T-helper 1 cell (primary cell): ENCODE data around the gene SLC35G3.
"Not testable (repeated sequence)": the region's sequence is repeated elsewhere in the genome, so short reads cannot be mapped to it uniquely, and the experiment has no call there.

Experiments used
- DNase-seq, 5 donors: peaks; one replicate each; pipeline ENCODE4 v3.0.0-alpha.2; 2012 to 2020

The SLC35G3 gene

DNA sequence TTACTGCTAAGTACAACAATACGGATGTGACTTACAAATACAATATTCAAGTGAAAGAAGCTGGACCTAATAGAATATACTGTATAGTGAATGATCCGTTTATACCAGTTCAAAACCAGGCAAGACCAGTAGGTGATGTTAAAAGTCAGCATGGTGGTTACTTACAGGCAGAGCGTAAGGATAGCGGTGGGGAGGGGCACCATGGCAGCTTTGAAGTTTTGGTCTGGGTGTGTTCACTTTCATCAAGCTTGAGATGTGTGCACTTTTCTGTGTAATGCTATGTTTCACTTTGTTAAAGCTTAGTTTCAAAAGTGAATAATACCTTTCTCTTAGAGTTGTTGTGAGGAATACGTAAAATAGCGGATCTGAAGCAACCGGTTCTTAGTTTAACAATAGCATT lies 16.5 kb upstream of the SLC35G3 start:
- peak in 2 of 5 donors; percentile 16 to 72 for DNase-seq

DNA sequence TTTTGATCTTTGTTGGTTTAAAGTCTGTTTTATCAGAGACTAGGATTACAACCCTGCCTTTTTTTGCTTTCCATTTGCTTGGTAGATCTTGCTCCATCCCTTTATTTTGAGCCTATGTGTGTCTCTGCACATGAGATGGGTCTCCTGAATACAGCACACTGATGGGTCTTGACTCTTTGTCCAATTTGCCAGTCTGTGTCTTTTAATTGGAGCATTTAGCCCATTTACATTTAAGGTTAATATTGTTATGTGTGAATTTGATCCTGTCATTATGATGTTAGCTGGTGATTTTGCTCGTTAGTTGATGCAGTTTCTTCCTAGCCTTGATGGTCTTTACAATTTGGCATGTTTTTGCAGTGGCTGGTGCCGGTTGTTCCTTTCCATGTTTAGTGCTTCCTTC lies 8.4 kb upstream of the SLC35G3 start:
- DNase-seq, result not testable (repeated sequence)

DNA sequence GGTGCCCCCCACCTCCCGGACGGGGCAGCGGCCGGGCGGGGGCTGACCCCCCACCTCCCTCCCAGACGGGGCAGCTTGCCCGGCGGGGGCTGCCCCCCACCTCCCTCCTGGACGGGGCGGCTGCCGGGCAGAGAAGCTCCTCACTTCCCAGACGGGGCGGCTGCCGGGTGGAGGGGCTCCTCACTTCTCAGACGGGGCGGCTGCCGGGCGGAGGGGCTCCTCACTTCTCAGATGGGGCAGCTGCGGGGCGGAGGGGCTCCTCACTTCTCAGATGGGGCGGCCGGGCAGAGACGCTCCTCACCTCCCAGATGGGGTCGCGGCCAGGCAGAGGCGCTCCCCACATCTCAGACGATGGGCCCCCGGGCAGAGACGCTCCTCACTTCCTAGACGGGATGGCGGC lies 869 bp upstream of the SLC35G3 start:
- not testable (repeated sequence) for DNase-seq

DNA sequence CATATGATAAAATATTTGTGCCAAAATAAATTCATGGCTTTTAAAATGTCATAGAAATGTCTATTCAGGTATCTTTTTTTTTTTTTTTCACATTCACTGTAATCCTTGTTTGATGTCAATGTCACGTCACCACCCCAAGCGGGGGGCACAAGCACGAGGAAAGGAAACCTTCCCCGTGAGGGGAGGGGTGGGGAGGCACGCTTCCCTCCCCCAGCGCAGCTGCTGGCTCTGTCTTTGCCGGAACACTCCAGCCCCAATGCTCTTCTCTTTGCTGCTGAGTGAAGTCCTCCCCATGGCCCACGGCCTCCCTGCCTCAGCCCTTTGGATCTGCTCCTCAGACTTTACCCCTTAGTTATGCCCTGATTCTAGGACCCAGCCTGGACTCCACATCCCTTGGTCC lies 1.5 kb downstream of the SLC35G3 start:
- no peak for DNase-seq

DNA sequence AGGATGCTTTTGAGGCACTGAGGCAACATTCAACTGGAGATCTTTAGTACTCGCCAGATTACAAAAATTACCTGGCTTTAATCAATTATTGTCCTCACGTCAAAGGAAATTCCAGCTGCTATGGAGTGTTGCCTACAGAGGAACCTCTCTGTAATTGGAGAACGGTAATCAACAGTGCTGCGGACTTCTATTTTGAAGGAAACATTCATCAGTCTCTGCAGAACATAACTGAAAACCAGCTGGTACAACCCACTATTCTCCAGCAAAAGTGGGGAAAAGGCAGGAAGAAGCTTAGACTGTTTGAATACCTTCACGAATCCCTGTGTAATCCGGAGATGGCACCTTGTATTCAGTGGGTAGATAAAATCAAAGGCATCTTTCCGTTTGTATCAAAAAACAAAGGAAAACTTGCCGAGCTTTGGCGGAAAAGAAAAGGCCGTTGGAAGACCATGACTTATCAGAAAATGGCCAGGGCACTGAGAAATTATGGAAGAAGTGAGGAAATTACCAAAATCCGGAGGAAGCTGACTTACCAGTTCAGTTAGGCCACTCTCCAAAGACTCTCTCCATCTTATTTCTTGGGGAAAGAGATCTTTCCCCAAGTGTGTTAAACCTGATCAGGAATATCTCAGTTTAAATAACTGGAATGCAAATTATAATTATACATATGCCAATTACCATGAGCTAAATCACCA lies 3.0 kb downstream of the SLC35G3 start:
- no peak for DNase-seq

- DNase-seq, result no peak
Measured at GRCh38 chr17:35189291-35189690, 4.9 kb downstream of the SLC35G3 start.

GRCh38 chr17:35188111-35188510 lies 6.1 kb downstream of the SLC35G3 start:
- DNase-seq, result peak in 1 of 5 donors; percentile 35

DNA sequence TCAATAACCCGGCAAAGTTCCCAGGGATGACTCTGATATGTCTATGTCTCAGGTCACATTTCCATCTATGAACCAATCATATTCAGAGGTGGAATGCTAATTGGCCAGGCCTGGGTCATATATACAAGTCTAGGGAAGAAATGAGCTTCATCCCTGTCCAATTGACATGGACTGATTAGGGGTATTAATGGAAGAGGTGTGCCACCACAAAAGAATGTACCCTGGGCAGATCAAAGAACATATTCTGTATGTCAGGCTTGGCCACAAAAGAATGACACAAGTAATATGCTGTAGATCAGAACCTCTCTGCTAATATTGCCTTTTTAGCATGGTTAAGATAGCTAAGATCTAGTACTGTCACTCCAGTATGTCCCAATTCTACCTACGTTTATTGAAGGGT lies 6.7 kb downstream of the SLC35G3 start:
- DNase-seq, result no peak

- DNase-seq, result peak in 1 of 5 donors; percentile 20
Measured at GRCh38 chr17:35185849-35186248, 8.3 kb downstream of the SLC35G3 start.

GRCh38 chr17:35184274-35184673 lies 9.9 kb downstream of the SLC35G3 start:
- no peak for DNase-seq

DNA sequence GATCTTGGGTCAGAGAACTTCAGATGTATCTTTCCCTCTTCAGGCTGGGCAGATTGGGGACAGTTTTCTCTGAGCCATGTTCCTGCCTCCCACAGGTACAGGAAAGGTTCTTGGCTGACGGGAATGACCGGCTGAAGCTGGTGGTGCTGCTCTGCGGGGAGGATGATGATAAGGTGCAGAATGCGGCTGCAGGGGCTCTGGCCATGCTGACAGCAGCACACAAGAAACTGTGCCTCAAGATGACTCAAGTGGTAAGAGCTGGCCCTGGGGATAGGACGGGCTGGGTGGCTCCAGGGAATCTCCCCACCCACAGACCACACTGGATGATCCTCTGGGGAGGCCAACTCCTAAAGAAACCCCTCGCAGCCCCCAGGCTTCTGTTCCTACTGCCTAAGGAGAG lies 10.9 kb downstream of the SLC35G3 start:
- DNase-seq, result no peak

DNA sequence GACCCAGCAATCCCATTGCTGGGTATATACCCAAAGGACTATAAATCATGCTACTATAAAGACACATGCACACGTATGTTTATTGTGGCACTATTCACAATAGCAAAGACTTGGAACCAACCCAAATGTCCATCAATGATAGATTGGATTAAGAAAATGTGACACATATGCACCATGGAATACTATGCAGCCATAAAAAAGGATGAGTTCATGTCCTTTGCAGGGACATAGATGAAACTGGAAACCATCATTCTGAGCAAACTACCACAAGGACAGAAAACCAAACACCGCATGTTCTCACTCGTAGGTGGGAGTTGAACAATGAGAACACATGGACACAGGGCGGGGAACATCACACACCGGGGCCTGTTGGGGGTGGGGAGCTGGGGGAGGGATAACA lies 14.8 kb downstream of the SLC35G3 start:
- DNase-seq, result not testable (repeated sequence)

- DNase-seq, result no peak
Measured at GRCh38 chr17:35176897-35177296, 17.3 kb downstream of the SLC35G3 start.

- no peak for DNase-seq
Measured at GRCh38 chr17:35175638-35176415, 18.4 kb downstream of the SLC35G3 start.

GRCh38 chr17:35174835-35175334 lies 19.3 kb downstream of the SLC35G3 start:
- DNase-seq, result no peak

- not testable (repeated sequence) for DNase-seq
Measured at GRCh38 chr17:35172321-35172720, 21.9 kb downstream of the SLC35G3 start.

DNA sequence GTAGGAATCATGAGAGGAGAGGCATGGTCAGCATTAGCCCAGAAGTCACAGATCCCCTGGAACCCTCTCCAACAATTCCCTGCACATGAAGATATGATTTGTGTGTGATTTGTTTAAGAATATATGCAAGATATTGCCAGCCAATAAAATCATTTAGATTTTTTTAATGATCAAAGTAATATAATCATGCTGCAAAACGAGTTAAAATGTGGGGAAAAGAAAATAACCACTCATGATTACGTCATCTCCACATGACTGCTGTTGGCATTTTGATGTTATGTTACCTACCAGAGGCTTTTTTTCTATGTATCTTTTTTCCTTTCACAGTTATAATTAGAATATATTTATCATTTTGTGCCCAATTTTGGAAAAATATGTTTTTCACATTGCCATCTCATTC lies 22.4 kb downstream of the SLC35G3 start:
- peak in 1 of 5 donors; percentile 21 for DNase-seq

DNA sequence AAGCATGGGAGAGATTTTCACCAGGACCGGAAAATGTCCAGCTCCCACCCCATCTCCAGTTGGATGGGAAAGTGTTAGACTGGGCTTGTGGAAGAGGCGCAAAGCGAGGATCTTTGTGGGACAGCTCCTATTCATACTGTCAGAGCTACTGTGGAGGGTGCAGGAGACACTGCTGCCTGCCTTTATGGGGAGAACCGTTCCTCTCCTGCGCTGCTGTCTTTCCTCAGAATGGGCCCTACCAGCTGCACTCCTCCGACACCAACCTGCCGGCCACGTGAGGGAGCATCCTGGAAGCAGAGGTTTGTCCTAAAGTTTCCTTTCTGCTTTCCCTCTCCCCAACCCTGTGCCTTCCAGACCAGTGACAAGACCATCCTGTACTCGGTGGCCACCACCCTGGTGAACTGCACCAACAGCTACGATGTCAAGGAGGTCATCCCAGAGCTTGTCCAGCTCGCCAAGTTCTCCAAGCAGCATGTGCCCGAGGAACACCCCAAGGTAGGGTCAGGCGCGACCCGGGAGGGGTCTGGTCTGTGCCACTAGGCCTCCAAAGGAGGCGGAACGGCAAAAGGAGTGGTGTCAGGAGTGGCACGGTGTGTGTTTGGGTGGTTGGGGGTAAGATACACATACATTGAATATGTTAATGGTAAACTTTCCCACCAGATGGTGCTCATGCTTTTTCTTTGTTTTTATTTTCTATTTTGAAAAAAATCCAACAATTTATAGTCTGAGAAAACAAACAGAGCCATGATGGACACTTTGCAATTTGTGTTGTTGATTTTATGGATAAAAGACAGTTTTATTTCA lies 23.0 kb downstream of the SLC35G3 start:
- DNase-seq, result peak in 1 of 5 donors; percentile 65

DNA sequence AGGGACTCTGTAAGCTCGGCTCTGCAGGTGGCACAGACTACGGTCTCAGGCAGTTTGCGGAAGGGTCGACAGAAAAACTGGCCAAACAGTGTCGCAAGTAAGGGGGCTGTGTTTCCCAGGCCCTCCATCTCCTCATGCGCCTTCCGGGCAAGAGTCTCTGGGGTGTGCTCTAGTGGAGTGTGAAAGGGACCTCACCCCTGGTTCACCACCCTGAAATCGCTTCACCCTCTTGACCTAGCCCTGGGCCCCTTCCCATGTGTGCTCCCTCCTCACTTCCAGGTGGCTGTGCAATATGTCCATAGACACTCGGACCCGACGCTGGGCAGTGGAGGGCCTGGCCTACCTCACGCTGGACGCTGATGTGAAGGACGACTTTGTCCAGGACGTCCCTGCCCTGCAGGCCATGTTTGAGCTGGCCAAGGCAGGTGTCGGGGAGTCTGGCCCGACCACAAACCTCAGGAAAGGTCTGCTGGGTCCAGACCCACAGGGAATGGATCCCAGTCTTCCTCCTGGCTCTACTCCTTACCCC lies 24.3 kb downstream of the SLC35G3 start:
- no peak for DNase-seq

DNA sequence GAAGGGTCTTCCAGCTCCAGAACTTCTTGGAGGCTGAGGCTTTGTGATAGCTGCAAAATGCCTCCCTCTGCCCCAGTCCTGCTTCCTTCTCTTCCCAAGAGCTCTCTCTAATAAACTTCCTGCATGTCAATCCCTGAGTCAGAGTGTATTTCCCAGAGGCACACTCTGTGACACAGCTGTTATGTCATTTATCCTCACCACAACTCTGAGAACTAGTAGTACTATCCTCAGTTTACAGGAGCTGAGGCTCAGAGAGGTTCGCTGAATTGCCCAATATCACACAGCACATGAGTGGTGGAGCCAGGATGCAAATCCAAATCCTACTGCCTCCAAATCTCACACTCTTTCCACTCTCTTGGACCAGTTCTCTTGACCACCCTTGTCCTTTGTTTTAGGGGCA lies 26.5 kb downstream of the SLC35G3 start:
- no peak for DNase-seq

DNA sequence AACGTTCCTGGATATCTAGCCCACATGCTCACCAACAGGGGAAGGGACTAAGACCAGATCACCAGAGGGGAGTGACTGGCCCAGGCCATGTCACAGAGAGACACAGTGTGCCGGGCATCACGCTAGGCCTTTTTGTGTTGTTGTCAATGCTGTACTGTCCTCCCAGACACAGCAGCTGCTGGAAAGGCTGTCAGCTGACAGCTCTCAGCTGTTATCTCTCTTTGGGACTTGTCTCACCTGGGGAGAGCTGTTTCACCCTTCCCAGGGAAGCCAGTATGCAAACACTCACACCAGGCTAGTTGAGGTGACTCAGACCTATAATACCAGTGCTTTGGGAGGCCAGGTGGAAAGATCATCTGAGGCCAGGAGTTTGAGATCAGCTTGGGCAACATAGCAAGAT lies 27.1 kb downstream of the SLC35G3 start:
- DNase-seq, result no peak

DNA sequence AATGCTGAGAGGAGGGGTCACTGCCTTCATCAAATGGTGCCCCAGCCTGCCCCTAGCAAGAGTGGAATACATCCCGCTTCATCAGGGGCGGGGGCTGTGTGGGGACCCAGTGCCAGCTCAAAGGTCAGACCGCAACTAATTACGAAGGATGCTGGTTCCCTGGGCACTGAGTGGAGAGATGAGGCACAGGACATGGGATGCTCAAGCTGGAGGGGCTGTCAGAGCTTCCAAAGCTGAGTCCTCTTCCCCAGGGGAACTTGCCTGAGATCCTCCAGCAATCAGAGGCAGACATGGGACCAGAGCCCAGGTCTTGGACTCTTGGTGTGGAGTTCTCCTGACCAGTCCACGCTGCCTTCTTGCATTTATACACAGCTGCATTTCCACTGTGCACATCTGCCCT lies 27.7 kb downstream of the SLC35G3 start:
- DNase-seq, result no peak

GRCh38 chr17:35164716-35165115 lies 29.5 kb downstream of the SLC35G3 start:
- no peak for DNase-seq
